WTC11 (cell line): ENCODE data around the gene RAB40B. TPM values are rescaled to one million over a fixed set of nuclear protein-coding genes. Genes with fewer than 3 reads are reported as not detected.

Experiments
- ATAC-seq: fragments of 200-7000 bp; cut with Tn5 transposase; 2 replicates; pipeline ENCODE4 v1.10.0; 2021; ENCODE audit warnings: mild to moderate bottlenecking, moderate library complexity
- CTCF ChIA-PET: fragments of 300-600 bp; sonication (Branson Sonifier 250); formaldehyde crosslinking; loops from one replicate; lab custom pipeline; 2021; ENCODE audit warnings: antibody characterized with exemption; lab: Charles Lee
- POLR2A ChIA-PET: fragments of 350-600 bp; sonication (Branson Sonifier 250); formaldehyde crosslinking; loops from one replicate; lab custom pipeline; 2021; ENCODE audit warnings: antibody characterized with exemption; lab: Charles Lee
- DNase-seq: peaks from one replicate; pipeline ENCODE4 v3.0.0; 2021; ENCODE audit warnings: low spot score
- H3K27ac Mint-ChIP-seq: 2 replicates; pipeline ENCODE4 v1.8.0; 2021; ENCODE audit warnings: mixed read lengths
- H3K27me3 Mint-ChIP-seq: 2 replicates; pipeline ENCODE4 v1.8.0; 2021; ENCODE audit warnings: low read depth, mild to moderate bottlenecking, moderate library complexity, mixed read lengths
- H3K36me3 Mint-ChIP-seq: 2 replicates; pipeline ENCODE4 v1.8.0; 2021; ENCODE audit warnings: mixed read lengths
- H3K4me1 Mint-ChIP-seq: 2 replicates; pipeline ENCODE4 v1.8.0; 2022; ENCODE audit warnings: mixed read lengths
- H3K4me3 Mint-ChIP-seq: 2 replicates; pipeline ENCODE4 v1.8.0; 2021; ENCODE audit warnings: mild to moderate bottlenecking, moderate library complexity, mixed read lengths
- H3K9me3 Mint-ChIP-seq: 2 replicates; pipeline ENCODE4 v1.8.0; 2021; ENCODE audit warnings: mixed read lengths
- CREB1 ChIP-seq: sonication (generic); formaldehyde crosslinking; IDR thresholded peaks from 2 replicates; pipeline ENCODE4 v1.8.0; 2023; ENCODE audit warnings: mild to moderate bottlenecking, missing genetic modification reagents
- CREM ChIP-seq: sonication (generic); formaldehyde crosslinking; IDR thresholded peaks from 2 replicates; pipeline ENCODE4 v1.8.1; 2022; ENCODE audit warnings: mild to moderate bottlenecking, missing genetic modification reagents, moderate library complexity
- ELF4 ChIP-seq: sonication (generic); formaldehyde crosslinking; IDR thresholded peaks from 2 replicates; pipeline ENCODE4 v1.8.1; 2022; ENCODE audit warnings: low read depth, mild to moderate bottlenecking, moderate library complexity, missing genetic modification reagents
- ESRRA ChIP-seq: sonication (generic); formaldehyde crosslinking; IDR thresholded peaks from 2 replicates; pipeline ENCODE4 v1.8.1; 2022; ENCODE audit warnings: mild to moderate bottlenecking, missing genetic modification reagents, borderline replicate concordance
- ETV6 ChIP-seq: sonication (generic); formaldehyde crosslinking; IDR thresholded peaks from 2 replicates; pipeline ENCODE4 v1.8.1; 2022; ENCODE audit warnings: mild to moderate bottlenecking, missing genetic modification reagents
- FOXK1 ChIP-seq: sonication (generic); formaldehyde crosslinking; IDR thresholded peaks from 2 replicates; pipeline ENCODE4 v1.8.0; 2022; ENCODE audit warnings: mild to moderate bottlenecking, moderate library complexity, missing genetic modification reagents
- GRHL2 ChIP-seq: fragments of 250-450 bp; sonication (Bioruptor Pico); IDR thresholded peaks from 2 replicates; pipeline ENCODE4 v1.8.0; 2022; ENCODE audit warnings: mild to moderate bottlenecking, moderate library complexity; ENCODE audit not compliant: insufficient replicate concordance, severe bottlenecking
- KAT7 ChIP-seq: sonication (generic); formaldehyde crosslinking; IDR thresholded peaks from 2 replicates; pipeline ENCODE4 v1.8.1; 2023; ENCODE audit warnings: missing genetic modification reagents, mild to moderate bottlenecking, borderline replicate concordance
- NFATC4 ChIP-seq: fragments of 250-450 bp; sonication (Bioruptor Pico); IDR thresholded peaks from 2 replicates; pipeline ENCODE4 v1.9.0; 2021; ENCODE audit warnings: mild to moderate bottlenecking
- NR2C2 ChIP-seq: sonication (generic); formaldehyde crosslinking; IDR thresholded peaks from 2 replicates; pipeline ENCODE4 v1.8.0; 2022; ENCODE audit warnings: mild to moderate bottlenecking, missing genetic modification reagents
- NR3C1 ChIP-seq: sonication (generic); formaldehyde crosslinking; conservative IDR thresholded peaks from 2 replicates; pipeline ENCODE4 v1.8.1; 2023; ENCODE audit warnings: low read depth, mild to moderate bottlenecking, missing genetic modification reagents
- SMAD3 ChIP-seq: sonication (generic); formaldehyde crosslinking; IDR thresholded peaks from 2 replicates; pipeline ENCODE4 v1.8.0; 2022; ENCODE audit warnings: missing genetic modification reagents, mild to moderate bottlenecking, borderline replicate concordance
- ZNF423 ChIP-seq: fragments of 250-450 bp; sonication (Bioruptor Pico); IDR thresholded peaks from 2 replicates; pipeline ENCODE4 v2.1.2; 2022; ENCODE audit warnings: mild to moderate bottlenecking, moderate library complexity
- total RNA-seq: library from RNA; stranded (reverse); gene quantifications from 3 replicates; pipeline ENCODE4 v1.2.3, GENCODE V29; 2021
- TF ChIP-seq, protein P1 (sequence below): sonication (generic); formaldehyde crosslinking; IDR thresholded peaks from 2 replicates; pipeline ENCODE4 v1.8.0; 2022; ENCODE audit warnings: missing genetic modification reagents
- TF ChIP-seq, protein P2 (sequence below): sonication (generic); formaldehyde crosslinking; IDR thresholded peaks from 2 replicates; pipeline ENCODE4 v1.8.0; 2022; ENCODE audit warnings: mild to moderate bottlenecking, missing genetic modification reagents
- TF ChIP-seq, protein P3 (sequence below): sonication (generic); formaldehyde crosslinking; conservative IDR thresholded peaks from 2 replicates; pipeline ENCODE4 v1.8.1; 2023; ENCODE audit warnings: mild to moderate bottlenecking, low read depth, missing genetic modification reagents, moderate library complexity
- TF ChIP-seq, protein P4 (sequence below): sonication (generic); formaldehyde crosslinking; IDR thresholded peaks from 2 replicates; pipeline ENCODE4 v1.8.1; 2022; ENCODE audit warnings: low read depth, missing genetic modification reagents, borderline replicate concordance
- TF ChIP-seq, protein P5 (sequence below): fragments of 250-450 bp; sonication (Bioruptor Pico); IDR thresholded peaks from 2 replicates; pipeline ENCODE4 v1.9.0; 2021; ENCODE audit warnings: mild to moderate bottlenecking, borderline replicate concordance

RAB40B gene
- total RNA-seq, 1 experiment from 2014 or later: 3.1 TPM

DNA sequence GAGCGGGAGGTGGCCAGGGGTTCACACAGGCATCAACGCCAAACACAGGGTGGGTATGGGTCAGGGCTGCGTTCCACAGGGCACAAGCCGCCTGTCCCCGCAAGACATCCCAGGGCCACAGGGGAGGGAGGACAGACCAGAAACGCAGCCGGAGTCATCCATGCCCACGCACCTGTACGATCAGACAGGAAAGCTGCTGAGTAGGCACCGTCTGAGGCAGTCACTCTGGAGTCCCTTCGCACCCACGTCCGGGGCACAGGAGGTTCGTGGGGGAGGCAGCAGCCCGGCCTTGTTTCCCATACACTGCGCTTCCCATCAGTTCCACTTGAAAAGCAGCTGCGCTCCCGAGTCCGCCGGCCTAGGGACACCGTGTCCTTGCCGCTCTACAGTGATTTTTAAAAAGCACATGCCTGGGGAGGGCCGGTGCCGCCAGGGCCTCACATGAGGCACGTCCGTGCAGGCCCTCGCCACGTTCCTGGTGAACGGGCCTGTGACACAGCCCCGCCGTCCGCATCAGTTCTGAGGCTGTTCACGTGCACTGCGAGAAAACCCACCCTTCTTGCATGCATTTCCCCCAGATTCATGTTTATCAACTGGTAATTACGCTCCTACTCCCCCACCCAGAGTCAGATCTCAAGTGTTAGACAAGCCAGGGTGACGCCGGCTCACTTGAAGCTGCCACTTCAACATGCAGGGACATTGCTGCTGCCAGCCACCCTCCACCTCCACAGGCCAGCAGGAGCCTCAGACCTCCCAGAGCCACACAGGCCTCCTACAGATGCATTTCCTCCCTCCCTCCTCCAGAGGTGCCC is 85.0 kb downstream of the RAB40B start (continued):
- TF ChIP-seq NR2C2 (CRISPR knock-in tag) (no peak), ESRRA (CRISPR knock-in tag) (no peak)
- TF ChIP-seq, protein P1, sequence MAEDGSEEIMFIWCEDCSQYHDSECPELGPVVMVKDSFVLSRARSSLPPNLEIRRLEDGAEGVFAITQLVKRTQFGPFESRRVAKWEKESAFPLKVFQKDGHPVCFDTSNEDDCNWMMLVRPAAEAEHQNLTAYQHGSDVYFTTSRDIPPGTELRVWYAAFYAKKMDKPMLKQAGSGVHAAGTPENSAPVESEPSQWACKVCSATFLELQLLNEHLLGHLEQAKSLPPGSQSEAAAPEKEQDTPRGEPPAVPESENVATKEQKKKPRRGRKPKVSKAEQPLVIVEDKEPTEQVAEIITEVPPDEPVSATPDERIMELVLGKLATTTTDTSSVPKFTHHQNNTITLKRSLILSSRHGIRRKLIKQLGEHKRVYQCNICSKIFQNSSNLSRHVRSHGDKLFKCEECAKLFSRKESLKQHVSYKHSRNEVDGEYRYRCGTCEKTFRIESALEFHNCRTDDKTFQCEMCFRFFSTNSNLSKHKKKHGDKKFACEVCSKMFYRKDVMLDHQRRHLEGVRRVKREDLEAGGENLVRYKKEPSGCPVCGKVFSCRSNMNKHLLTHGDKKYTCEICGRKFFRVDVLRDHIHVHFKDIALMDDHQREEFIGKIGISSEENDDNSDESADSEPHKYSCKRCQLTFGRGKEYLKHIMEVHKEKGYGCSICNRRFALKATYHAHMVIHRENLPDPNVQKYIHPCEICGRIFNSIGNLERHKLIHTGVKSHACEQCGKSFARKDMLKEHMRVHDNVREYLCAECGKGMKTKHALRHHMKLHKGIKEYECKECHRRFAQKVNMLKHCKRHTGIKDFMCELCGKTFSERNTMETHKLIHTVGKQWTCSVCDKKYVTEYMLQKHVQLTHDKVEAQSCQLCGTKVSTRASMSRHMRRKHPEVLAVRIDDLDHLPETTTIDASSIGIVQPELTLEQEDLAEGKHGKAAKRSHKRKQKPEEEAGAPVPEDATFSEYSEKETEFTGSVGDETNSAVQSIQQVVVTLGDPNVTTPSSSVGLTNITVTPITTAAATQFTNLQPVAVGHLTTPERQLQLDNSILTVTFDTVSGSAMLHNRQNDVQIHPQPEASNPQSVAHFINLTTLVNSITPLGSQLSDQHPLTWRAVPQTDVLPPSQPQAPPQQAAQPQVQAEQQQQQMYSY (CRISPR knock-in tag): no peak

DNA sequence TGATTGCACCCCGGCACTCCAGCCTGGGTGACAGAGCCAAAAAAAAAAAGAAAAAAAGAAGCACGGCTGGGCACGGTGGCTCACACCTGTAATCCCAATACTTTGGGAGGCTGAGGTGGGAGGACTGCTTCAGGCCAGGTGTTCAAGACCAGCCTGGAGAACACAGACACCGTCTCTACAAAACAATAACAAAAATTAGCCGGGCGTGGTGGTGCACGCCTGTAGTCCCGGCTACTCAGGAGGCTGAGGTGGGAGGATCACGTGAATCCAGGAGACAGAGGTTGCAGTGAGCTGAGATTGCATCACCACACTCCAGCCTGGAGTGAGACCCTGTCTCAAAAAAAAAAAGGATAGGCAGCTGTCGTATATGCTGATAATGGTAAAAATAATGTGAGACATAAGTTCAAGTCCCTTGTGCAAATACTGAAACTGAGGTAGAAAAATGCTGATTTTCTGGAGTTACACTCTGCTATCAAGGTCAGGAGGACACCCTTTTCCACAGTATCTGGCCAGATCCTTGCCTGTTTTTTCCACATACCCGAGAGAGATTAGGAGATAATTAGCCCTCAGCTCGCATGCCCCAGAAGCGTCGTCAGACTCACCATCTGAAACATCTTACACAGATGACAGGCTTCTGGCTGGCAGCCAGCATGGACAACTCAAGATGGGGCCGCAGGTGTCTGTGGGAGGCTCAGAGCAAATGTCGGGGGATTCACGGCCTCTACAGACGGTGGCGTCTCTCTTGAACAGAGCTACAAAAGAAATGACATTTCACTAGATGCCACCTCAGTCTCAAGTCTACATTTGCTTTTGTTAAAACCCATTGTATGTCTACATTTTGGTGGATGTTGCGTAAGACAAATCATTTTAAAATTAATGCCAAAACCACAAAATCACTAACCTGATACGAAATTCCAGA is 87.1 kb downstream of the RAB40B start:
- H3K36me3 Mint-ChIP-seq: peaks cover 49% of the 10 kb centered on the region
- CTCF ChIA-PET: no interaction called here
- H3K4me1 Mint-ChIP-seq: peaks cover 8% of the 10 kb centered on the region
- no peak overlapping the region for H3K4me3 Mint-ChIP-seq
- no peaks in the 10 kb centered on the region for H3K9me3 Mint-ChIP-seq
- H3K27ac Mint-ChIP-seq: peak overlapping the region; percentile 76; the same call in 1 of the 2 replicates
- POLR2A ChIA-PET: interaction anchor here (0.6 kb wide), 1 partner anchor 36 kb away, joined by 3 read pairs; no protein-coding TSS in a partner anchor
- no peak for DNase-seq
- no peaks in the 10 kb centered on the region for H3K27me3 Mint-ChIP-seq
- no peak for ATAC-seq
- TF ChIP-seq ELF4 (no peak), ETV6 (CRISPR knock-in tag) (no peak), KAT7 (CRISPR knock-in tag) (no peak), CREB1 (no peak), FOXK1 (CRISPR knock-in tag) (no peak), ZNF423 (CRISPR knock-in tag) (no peak), CREM (CRISPR knock-in tag) (no peak), NFATC4 (CRISPR knock-in tag) (no peak), SMAD3 (CRISPR knock-in tag) (no peak), NR3C1 (CRISPR knock-in tag) (no peak), GRHL2 (CRISPR knock-in tag) (no peak)
- TF ChIP-seq, protein P2, sequence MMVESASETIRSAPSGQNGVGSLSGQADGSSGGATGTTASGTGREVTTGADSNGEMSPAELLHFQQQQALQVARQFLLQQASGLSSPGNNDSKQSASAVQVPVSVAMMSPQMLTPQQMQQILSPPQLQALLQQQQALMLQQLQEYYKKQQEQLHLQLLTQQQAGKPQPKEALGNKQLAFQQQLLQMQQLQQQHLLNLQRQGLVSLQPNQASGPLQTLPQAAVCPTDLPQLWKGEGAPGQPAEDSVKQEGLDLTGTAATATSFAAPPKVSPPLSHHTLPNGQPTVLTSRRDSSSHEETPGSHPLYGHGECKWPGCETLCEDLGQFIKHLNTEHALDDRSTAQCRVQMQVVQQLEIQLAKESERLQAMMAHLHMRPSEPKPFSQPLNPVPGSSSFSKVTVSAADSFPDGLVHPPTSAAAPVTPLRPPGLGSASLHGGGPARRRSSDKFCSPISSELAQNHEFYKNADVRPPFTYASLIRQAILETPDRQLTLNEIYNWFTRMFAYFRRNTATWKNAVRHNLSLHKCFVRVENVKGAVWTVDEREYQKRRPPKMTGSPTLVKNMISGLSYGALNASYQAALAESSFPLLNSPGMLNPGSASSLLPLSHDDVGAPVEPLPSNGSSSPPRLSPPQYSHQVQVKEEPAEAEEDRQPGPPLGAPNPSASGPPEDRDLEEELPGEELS (CRISPR knock-in tag): no peak
- TF ChIP-seq, protein P3, sequence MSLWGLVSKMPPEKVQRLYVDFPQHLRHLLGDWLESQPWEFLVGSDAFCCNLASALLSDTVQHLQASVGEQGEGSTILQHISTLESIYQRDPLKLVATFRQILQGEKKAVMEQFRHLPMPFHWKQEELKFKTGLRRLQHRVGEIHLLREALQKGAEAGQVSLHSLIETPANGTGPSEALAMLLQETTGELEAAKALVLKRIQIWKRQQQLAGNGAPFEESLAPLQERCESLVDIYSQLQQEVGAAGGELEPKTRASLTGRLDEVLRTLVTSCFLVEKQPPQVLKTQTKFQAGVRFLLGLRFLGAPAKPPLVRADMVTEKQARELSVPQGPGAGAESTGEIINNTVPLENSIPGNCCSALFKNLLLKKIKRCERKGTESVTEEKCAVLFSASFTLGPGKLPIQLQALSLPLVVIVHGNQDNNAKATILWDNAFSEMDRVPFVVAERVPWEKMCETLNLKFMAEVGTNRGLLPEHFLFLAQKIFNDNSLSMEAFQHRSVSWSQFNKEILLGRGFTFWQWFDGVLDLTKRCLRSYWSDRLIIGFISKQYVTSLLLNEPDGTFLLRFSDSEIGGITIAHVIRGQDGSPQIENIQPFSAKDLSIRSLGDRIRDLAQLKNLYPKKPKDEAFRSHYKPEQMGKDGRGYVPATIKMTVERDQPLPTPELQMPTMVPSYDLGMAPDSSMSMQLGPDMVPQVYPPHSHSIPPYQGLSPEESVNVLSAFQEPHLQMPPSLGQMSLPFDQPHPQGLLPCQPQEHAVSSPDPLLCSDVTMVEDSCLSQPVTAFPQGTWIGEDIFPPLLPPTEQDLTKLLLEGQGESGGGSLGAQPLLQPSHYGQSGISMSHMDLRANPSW (CRISPR knock-in tag): no peak
- TF ChIP-seq, protein P4, sequence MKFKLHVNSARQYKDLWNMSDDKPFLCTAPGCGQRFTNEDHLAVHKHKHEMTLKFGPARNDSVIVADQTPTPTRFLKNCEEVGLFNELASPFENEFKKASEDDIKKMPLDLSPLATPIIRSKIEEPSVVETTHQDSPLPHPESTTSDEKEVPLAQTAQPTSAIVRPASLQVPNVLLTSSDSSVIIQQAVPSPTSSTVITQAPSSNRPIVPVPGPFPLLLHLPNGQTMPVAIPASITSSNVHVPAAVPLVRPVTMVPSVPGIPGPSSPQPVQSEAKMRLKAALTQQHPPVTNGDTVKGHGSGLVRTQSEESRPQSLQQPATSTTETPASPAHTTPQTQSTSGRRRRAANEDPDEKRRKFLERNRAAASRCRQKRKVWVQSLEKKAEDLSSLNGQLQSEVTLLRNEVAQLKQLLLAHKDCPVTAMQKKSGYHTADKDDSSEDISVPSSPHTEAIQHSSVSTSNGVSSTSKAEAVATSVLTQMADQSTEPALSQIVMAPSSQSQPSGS (CRISPR knock-in tag): no peak
- TF ChIP-seq, protein P5, sequence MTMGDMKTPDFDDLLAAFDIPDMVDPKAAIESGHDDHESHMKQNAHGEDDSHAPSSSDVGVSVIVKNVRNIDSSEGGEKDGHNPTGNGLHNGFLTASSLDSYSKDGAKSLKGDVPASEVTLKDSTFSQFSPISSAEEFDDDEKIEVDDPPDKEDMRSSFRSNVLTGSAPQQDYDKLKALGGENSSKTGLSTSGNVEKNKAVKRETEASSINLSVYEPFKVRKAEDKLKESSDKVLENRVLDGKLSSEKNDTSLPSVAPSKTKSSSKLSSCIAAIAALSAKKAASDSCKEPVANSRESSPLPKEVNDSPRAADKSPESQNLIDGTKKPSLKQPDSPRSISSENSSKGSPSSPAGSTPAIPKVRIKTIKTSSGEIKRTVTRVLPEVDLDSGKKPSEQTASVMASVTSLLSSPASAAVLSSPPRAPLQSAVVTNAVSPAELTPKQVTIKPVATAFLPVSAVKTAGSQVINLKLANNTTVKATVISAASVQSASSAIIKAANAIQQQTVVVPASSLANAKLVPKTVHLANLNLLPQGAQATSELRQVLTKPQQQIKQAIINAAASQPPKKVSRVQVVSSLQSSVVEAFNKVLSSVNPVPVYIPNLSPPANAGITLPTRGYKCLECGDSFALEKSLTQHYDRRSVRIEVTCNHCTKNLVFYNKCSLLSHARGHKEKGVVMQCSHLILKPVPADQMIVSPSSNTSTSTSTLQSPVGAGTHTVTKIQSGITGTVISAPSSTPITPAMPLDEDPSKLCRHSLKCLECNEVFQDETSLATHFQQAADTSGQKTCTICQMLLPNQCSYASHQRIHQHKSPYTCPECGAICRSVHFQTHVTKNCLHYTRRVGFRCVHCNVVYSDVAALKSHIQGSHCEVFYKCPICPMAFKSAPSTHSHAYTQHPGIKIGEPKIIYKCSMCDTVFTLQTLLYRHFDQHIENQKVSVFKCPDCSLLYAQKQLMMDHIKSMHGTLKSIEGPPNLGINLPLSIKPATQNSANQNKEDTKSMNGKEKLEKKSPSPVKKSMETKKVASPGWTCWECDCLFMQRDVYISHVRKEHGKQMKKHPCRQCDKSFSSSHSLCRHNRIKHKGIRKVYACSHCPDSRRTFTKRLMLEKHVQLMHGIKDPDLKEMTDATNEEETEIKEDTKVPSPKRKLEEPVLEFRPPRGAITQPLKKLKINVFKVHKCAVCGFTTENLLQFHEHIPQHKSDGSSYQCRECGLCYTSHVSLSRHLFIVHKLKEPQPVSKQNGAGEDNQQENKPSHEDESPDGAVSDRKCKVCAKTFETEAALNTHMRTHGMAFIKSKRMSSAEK (CRISPR knock-in tag): no peak
